AG09309 (cell line): ENCODE results near the gene PTGES.
A peak's percentile ranks its signal among the peaks of the same experiment; 100 is the strongest.
"Not testable (repeated sequence)": the region's sequence is repeated elsewhere in the genome, so short reads cannot be mapped to it uniquely, and the experiment has no call there.

ENCODE experiments used
- DNase-seq: peaks from one replicate; pipeline ENCODE4 v3.0.0-alpha.2; 2010; ENCODE audit warnings: low read depth
- H3K4me3 ChIP-seq: 2 replicates; pipeline ENCODE4 v1.5.1; 2011; ENCODE audit warnings: mild to moderate bottlenecking, low read depth, low read length, moderate library complexity; ENCODE audit not compliant: control insufficient read depth
- TF ChIP-seq, protein P1 (sequence below): IDR thresholded peaks from 2 replicates; pipeline ENCODE4 v1.5.1; 2011; ENCODE audit warnings: mild to moderate bottlenecking, low read depth, low read length, inconsistent platforms; ENCODE audit not compliant: insufficient read depth, control insufficient read depth; ENCODE audit errors: missing control alignments

The PTGES gene

DNA sequence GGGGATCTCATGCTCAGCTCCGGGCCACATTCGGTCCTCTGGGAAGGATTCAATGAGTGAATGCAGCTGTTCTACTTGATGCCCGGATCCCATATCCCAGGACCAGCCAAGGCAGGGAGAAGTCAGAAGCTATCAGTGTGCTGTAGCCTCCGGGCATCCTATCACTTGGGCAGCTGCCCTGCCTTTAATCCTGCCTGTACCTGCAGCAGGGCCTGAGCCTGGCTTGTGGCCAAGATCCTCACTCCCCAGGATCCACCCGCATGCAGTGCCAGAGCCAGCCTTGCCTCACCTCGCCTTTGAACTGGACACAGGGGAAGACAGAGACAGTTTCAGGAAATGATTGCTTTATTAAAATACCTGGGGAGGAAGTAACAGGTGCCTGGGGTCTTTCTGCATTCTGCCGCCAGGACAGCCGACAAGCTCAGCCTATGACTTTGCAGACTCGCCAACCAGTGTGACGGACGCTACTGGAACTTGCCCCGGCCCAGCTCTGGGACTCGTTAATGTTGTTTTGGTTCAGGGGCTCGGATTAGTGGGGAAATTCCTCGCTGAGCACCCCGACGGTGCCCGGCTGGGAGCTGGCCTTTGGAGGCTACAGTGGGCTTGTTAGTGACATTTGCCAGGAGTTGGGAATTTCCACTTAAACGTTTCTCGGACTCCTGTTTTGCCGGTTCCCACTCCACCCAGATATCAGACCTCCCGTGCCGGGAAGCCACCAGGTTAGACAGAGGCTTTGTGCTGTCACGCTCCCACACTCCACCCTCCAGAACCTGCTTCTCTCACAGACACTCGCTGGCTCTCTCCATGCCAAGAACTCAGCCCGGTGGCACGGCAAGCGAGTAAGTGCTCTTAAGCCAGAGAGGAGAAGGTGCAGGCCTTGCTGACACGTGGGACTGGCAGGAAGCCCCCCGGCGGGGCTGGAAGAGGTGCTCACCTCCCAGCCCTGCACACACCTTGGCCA is 721 bp downstream of the PTGES start:
- TF ChIP-seq, protein P1, sequence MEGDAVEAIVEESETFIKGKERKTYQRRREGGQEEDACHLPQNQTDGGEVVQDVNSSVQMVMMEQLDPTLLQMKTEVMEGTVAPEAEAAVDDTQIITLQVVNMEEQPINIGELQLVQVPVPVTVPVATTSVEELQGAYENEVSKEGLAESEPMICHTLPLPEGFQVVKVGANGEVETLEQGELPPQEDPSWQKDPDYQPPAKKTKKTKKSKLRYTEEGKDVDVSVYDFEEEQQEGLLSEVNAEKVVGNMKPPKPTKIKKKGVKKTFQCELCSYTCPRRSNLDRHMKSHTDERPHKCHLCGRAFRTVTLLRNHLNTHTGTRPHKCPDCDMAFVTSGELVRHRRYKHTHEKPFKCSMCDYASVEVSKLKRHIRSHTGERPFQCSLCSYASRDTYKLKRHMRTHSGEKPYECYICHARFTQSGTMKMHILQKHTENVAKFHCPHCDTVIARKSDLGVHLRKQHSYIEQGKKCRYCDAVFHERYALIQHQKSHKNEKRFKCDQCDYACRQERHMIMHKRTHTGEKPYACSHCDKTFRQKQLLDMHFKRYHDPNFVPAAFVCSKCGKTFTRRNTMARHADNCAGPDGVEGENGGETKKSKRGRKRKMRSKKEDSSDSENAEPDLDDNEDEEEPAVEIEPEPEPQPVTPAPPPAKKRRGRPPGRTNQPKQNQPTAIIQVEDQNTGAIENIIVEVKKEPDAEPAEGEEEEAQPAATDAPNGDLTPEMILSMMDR, result no peak
- peak overlapping the region; percentile 37 for H3K4me3 ChIP-seq
- no peak for DNase-seq

DNA sequence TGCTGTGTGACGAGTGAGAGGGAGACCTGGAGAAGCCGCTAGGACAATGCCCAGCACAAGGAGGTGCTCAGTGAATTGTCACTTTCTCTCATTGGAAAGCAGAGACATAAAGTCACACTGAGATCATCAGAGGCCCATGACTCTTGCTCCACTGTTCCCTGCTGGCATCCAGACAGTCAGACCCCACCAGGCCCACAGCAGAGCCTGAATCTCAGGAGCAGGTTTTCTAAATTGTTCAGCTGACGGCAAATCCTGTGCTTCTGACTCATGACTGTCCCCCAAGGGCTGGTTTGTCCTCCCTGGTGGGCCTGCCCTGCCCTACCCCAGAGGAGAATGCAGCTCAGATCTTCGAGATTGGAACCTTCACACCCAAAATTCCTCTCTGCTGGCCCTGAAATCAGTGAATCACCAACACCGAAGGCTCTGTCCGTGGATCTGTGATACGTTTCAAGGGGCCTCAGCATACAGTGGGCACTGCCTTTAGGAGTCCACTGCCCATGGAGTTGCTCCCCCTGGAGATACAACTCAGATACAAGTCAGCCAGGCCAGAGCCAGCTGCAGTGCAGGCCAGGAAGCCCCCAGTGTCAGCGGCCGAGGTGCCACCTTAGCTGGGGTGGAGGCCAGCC is 2.7 kb downstream of the PTGES start:
- no peak overlapping the region for H3K4me3 ChIP-seq
- no peak for DNase-seq
- TF ChIP-seq, protein P1, result no peak

DNA sequence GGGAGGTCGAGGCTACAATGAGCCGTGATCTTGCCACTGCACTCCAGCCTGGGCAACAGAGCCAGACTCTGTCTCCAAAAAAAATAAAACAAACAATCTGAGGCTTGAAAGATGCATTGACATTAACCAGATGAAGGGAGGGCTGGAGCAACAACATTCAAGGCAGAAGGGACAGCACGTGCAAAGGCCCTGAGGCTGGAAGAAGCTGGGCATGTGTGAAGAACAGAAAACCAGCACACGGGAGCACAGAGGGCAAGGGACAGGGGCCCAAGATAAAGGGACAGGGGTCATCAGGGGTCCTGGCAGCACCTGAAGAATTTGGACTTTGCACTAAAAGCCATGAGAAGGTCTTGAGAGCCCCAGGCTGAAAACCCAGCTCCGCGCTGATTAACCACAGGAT is 3.3 kb downstream of the PTGES start:
- TF ChIP-seq, protein P1, result no peak
- no peak for DNase-seq
- no peak overlapping the region for H3K4me3 ChIP-seq

DNA sequence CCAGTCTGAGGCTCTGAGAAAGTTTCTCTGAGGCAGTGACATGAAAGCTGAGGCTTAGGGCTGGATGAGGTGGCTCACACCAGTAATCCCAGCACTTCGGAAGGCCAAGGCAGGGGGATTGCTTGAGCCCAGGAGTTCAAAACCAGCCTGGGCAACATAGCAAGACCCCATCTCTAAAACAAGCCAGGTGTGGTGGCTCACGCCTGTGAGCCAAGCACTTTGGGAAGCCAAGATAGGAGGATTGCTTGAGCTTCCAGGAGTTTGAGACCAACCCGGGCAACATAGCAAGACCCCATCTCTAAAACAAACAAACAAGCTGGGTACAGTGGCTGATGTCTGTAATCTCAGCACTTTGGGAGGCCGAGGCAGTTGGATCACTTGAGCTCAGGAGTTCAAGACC is 3.8 kb downstream of the PTGES start:
- H3K4me3 ChIP-seq, DNase-seq: not testable (repeated sequence)

DNA sequence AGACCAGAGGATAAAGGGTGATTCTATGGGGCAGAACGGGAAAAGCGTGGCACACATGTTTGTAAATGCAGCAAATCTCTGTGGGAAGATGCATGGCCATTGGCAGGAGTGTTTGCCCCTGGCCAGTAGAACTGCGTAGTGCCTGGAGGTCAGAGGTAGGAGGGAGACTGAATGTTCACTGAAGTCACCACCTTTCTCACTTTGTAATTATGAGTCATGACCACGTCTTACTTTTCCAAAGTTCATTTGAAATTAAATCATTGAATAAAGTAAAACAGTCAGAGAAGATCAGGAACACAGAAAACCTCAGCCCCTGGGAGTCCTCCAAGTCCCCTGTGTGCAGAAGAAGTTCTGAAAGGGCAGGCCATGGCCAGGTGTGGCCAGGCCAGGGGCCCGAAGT is 4.6 kb downstream of the PTGES start:
- no peak for DNase-seq
- H3K4me3 ChIP-seq, result no peak overlapping the region
- TF ChIP-seq, protein P1, result no peak

DNA sequence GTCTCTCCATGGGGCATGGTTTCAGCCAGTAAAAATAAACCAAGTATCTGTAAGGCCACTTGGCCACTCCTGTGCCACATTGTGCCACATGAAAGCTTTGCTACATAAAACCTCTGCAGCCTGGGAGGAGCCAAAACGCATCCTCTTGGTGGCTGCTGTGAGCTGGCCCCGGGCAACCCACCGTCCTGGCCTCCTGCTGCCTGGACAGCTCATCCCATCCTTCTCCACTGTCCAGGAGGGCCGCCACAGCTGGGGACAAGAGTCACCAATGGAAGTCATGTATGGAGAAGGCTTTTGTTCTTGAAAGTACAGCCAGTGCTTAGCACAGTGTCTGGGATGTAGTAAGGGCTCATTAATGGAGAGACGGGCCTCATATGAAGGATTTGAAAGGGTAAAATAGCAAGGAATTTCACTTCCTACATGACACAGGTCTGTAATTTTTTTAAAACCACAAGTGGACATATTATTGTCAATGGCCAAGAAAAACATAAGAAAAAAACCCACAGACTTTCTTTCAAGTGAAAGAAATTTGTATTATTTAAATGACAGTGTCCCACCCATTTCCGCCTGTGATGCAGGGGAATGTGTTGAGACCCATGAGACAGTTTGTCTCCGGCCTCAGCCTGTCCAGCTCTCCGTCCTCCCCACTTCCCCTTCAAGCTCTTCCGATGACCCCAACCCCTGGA is 6.6 kb downstream of the PTGES start:
- DNase-seq, result no peak
- TF ChIP-seq, protein P1, result no peak
- no peak overlapping the region for H3K4me3 ChIP-seq
